Measurements from ENCODE around the gene SSR1. TPM values are rescaled to one million over a fixed set of nuclear protein-coding genes. Genes with fewer than 3 reads are reported as not detected.

SSR1 gene
- total and polyA plus RNA-seq, 2 experiments from 2014 or later, result 65.3 to 70.2 TPM

DNA sequence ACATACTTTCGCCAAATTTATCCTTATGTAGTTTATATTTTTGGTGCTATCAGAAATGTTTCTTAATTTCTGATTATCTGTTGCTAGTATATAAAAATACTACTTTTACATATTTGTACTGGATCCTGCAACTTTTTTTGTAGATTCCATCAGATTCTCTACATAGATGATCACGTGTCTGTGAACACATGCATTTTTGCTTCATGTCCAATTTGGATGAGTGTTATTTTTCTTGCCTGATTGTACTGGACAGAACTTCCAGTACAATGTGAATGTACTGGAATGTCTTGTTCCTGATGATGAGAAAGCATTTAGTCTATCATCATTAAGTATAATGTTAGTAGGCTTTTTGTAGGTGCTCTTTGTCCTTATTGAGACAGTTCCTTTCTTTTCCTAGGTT lies 25.0 kb upstream of the SSR1 start (continued):
- TF ChIP-seq EZH2phosphoT487 (IDR thresholded peaks at IDR 0.05; ENCODE audit: unreplicated experiment) (no peak), ZNF331 (CRISPR knock-in tag; IDR thresholded peaks at IDR 0.05; ENCODE audit: low read depth) (no peak)
- TF ChIP-seq, protein P1, sequence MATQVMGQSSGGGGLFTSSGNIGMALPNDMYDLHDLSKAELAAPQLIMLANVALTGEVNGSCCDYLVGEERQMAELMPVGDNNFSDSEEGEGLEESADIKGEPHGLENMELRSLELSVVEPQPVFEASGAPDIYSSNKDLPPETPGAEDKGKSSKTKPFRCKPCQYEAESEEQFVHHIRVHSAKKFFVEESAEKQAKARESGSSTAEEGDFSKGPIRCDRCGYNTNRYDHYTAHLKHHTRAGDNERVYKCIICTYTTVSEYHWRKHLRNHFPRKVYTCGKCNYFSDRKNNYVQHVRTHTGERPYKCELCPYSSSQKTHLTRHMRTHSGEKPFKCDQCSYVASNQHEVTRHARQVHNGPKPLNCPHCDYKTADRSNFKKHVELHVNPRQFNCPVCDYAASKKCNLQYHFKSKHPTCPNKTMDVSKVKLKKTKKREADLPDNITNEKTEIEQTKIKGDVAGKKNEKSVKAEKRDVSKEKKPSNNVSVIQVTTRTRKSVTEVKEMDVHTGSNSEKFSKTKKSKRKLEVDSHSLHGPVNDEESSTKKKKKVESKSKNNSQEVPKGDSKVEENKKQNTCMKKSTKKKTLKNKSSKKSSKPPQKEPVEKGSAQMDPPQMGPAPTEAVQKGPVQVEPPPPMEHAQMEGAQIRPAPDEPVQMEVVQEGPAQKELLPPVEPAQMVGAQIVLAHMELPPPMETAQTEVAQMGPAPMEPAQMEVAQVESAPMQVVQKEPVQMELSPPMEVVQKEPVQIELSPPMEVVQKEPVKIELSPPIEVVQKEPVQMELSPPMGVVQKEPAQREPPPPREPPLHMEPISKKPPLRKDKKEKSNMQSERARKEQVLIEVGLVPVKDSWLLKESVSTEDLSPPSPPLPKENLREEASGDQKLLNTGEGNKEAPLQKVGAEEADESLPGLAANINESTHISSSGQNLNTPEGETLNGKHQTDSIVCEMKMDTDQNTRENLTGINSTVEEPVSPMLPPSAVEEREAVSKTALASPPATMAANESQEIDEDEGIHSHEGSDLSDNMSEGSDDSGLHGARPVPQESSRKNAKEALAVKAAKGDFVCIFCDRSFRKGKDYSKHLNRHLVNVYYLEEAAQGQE (IDR thresholded peaks at IDR 0.05; ENCODE audit: unreplicated experiment), result no peak

DNA sequence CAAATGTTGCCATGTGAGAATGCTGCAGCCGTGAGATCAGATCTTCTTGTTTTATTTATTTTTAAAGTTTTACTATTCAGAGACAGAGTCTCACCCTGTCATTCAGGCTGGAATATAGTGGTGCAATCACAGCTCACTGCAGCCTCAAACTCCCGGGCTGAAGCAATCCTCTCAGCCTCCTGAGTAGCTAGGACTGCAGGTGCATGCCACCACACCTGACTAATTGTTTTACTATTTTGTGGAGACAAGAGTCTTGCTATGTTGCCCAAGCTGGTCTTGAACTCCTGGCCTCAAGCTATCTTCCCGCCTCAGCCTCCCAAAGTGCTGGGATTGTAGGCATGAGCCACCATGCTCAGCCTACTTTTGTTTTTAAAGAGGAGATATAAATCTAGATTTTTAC lies 22.5 kb upstream of the SSR1 start:
- H3K4me1 ChIP-seq (ENCODE audit: insufficient read depth), result no peaks in the 10 kb centered on the region
- H3K4me3 ChIP-seq, result no peak overlapping the region
- Mint-ChIP-seq H3K36me3 (ENCODE audit: low read depth) (no peaks in the 10 kb centered on the region), H3K27ac (no peak overlapping the region), H3K4me3 (no peak overlapping the region), H3K9me3 (no peaks in the 10 kb centered on the region), H3K4me1 (peaks cover 3% of the 10 kb centered on the region), H3K27me3 (ENCODE audit: insufficient read depth, low read depth, poor library complexity) (no peaks in the 10 kb centered on the region)
- H4K20me1 ChIP-seq (replicated peaks; ENCODE audit: insufficient read depth), result no peaks in the 10 kb centered on the region
- no peak overlapping the region for H2AFZ ChIP-seq
- no peaks in the 10 kb centered on the region for H3K79me2 ChIP-seq (replicated peaks; ENCODE audit: insufficient read depth)
- no peak overlapping the region for H3K4me2 ChIP-seq
- H3F3A ChIP-seq (replicated peaks; ENCODE audit: low read depth), result no peaks in the 10 kb centered on the region
- H3K36me3 ChIP-seq (ENCODE audit: insufficient read depth), result no peaks in the 10 kb centered on the region
- H3K27me3 ChIP-seq (ENCODE audit: insufficient read depth), result no peaks in the 10 kb centered on the region
- H3K27ac ChIP-seq (ENCODE audit: low read depth), result no peak overlapping the region
- DNase-seq (ENCODE audit: low spot score) (no peak), ATAC-seq (no peak)
- no peaks in the 10 kb centered on the region for H3K9me2 ChIP-seq (ENCODE audit: insufficient read depth)
- no peak for TF ChIP-seq NANOG (IDR thresholded peaks at IDR 0.05; ENCODE audit: borderline replicate concordance)
- TF ChIP-seq EZH2phosphoT487 (IDR thresholded peaks at IDR 0.05; ENCODE audit: unreplicated experiment), result no peak
- TF ChIP-seq, protein P1 (IDR thresholded peaks at IDR 0.05; ENCODE audit: unreplicated experiment), result no peak
- TF ChIP-seq, protein P2, sequence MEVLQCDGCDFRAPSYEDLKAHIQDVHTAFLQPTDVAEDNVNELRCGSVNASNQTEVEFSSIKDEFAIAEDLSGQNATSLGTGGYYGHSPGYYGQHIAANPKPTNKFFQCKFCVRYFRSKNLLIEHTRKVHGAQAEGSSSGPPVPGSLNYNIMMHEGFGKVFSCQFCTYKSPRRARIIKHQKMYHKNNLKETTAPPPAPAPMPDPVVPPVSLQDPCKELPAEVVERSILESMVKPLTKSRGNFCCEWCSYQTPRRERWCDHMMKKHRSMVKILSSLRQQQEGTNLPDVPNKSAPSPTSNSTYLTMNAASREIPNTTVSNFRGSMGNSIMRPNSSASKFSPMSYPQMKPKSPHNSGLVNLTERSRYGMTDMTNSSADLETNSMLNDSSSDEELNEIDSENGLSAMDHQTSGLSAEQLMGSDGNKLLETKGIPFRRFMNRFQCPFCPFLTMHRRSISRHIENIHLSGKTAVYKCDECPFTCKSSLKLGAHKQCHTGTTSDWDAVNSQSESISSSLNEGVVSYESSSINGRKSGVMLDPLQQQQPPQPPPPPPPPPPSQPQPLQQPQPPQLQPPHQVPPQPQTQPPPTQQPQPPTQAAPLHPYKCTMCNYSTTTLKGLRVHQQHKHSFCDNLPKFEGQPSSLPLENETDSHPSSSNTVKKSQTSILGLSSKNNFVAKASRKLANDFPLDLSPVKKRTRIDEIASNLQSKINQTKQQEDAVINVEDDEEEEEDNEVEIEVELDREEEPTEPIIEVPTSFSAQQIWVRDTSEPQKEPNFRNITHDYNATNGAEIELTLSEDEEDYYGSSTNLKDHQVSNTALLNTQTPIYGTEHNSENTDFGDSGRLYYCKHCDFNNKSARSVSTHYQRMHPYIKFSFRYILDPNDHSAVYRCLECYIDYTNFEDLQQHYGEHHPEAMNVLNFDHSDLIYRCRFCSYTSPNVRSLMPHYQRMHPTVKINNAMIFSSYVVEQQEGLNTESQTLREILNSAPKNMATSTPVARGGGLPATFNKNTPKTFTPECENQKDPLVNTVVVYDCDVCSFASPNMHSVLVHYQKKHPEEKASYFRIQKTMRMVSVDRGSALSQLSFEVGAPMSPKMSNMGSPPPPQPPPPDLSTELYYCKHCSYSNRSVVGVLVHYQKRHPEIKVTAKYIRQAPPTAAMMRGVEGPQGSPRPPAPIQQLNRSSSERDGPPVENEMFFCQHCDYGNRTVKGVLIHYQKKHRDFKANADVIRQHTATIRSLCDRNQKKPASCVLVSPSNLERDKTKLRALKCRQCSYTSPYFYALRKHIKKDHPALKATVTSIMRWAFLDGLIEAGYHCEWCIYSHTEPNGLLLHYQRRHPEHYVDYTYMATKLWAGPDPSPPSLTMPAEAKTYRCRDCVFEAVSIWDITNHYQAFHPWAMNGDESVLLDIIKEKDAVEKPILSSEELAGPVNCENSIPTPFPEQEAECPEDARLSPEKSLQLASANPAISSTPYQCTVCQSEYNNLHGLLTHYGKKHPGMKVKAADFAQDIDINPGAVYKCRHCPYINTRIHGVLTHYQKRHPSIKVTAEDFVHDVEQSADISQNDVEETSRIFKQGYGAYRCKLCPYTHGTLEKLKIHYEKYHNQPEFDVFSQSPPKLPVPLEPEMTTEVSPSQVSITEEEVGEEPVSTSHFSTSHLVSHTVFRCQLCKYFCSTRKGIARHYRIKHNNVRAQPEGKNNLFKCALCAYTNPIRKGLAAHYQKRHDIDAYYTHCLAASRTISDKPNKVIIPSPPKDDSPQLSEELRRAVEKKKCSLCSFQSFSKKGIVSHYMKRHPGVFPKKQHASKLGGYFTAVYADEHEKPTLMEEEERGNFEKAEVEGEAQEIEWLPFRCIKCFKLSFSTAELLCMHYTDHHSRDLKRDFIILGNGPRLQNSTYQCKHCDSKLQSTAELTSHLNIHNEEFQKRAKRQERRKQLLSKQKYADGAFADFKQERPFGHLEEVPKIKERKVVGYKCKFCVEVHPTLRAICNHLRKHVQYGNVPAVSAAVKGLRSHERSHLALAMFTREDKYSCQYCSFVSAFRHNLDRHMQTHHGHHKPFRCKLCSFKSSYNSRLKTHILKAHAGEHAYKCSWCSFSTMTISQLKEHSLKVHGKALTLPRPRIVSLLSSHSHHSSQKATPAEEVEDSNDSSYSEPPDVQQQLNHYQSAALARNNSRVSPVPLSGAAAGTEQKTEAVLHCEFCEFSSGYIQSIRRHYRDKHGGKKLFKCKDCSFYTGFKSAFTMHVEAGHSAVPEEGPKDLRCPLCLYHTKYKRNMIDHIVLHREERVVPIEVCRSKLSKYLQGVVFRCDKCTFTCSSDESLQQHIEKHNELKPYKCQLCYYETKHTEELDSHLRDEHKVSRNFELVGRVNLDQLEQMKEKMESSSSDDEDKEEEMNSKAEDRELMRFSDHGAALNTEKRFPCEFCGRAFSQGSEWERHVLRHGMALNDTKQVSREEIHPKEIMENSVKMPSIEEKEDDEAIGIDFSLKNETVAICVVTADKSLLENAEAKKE (CRISPR knock-in tag; IDR thresholded peaks at IDR 0.05), result no peak
- no peak for TF ChIP-seq CREB1 (CRISPR knock-in tag; IDR thresholded peaks at IDR 0.05; ENCODE audit: low read depth)
- TF ChIP-seq STAT1 (IDR thresholded peaks at IDR 0.05; ENCODE audit: unreplicated experiment), result no peak
- TF ChIP-seq, protein P3, sequence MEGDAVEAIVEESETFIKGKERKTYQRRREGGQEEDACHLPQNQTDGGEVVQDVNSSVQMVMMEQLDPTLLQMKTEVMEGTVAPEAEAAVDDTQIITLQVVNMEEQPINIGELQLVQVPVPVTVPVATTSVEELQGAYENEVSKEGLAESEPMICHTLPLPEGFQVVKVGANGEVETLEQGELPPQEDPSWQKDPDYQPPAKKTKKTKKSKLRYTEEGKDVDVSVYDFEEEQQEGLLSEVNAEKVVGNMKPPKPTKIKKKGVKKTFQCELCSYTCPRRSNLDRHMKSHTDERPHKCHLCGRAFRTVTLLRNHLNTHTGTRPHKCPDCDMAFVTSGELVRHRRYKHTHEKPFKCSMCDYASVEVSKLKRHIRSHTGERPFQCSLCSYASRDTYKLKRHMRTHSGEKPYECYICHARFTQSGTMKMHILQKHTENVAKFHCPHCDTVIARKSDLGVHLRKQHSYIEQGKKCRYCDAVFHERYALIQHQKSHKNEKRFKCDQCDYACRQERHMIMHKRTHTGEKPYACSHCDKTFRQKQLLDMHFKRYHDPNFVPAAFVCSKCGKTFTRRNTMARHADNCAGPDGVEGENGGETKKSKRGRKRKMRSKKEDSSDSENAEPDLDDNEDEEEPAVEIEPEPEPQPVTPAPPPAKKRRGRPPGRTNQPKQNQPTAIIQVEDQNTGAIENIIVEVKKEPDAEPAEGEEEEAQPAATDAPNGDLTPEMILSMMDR (conservative IDR thresholded peaks at IDR 0.05; ENCODE audit: low read depth in 2 of 2), result no peak
- TF ChIP-seq EZH2 (IDR thresholded peaks at IDR 0.05; ENCODE audit: low read depth, unreplicated experiment), result no peak
- no peak for TF ChIP-seq ZNF114 (CRISPR knock-in tag; IDR thresholded peaks at IDR 0.05)
